ENCODE results near the gene FBXO9. TPM values are rescaled to one million over a fixed set of nuclear protein-coding genes. Genes with fewer than 3 reads are reported as not detected.

The FBXO9 gene
- total and polyA plus RNA-seq, 2 of the 8 experiments (the other 6 are each of a cell fraction or from before 2014, with no cell fraction given) = 41.3 to 50.9 TPM

DNA sequence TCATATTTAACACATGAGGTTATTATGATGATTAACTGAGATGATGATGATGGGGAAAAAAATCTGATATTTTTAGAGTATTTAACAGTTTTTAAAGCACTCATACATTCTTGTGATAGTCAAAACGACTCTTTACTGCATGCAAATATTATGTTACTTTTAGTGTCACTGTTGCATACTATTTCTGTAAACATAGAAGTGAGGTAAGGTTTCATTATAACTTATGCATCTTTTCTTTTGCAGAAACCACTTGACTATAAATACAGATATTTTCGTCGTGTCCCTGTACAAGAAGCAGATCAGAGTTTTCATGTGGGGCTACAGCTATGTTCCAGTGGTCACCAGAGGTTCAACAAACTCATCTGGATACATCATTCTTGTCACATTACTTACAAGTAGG, 30.1 kb downstream of the FBXO9 start:
- H4K5ac ChIP-seq (ENCODE audit: insufficient read length, low read depth, low read length) = no peak overlapping the region
- no peak overlapping the region for H2BK15ac ChIP-seq (ENCODE audit: low read length)
- H2BK5ac ChIP-seq (ENCODE audit: low read depth, low read length) = no peak overlapping the region
- H3K23ac ChIP-seq (ENCODE audit: insufficient read length) = no peak overlapping the region
- no peak overlapping the region for H4K91ac ChIP-seq (replicated peaks; ENCODE audit: insufficient read length, low read length)
- WGBS, 2 experiments (ENCODE audit: extremely low coverage in 1 of 2, insufficient coverage in 1 of 2, insufficient read length in 1 of 2, insufficient replicate concordance in 2 of 2, low coverage in 1 of 2, low lambda C conversion rate in 2 of 2, missing lambda C conversion rate in 1 of 2) = 94% methylated on average over 3 of the region's 3 CpGs; no CpG with 5 or more reads in 1 of the 2 experiments
- no peak for TF ChIP-seq KDM4A (IDR thresholded peaks at IDR 0.05; ENCODE audit: low read depth, low read length, severe bottlenecking)
- TF ChIP-seq SP4 (IDR thresholded peaks at IDR 0.05; ENCODE audit: low read length) = no peak
- no peak for TF ChIP-seq SIX5 (IDR thresholded peaks at IDR 0.05; ENCODE audit: low read depth, low read length)
- TF ChIP-seq, protein P1, sequence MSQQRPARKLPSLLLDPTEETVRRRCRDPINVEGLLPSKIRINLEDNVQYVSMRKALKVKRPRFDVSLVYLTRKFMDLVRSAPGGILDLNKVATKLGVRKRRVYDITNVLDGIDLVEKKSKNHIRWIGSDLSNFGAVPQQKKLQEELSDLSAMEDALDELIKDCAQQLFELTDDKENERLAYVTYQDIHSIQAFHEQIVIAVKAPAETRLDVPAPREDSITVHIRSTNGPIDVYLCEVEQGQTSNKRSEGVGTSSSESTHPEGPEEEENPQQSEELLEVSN (IDR thresholded peaks at IDR 0.05) = no peak
- no peak for TF ChIP-seq KDM5A (IDR thresholded peaks at IDR 0.05; ENCODE audit: low read length)
- no peak for TF ChIP-seq HDAC2 (IDR thresholded peaks at IDR 0.05; ENCODE audit: borderline replicate concordance in 1 of 2, low read depth in 2 of 2, low read length in 2 of 2)
- no peak for TF ChIP-seq SIRT6 (IDR thresholded peaks at IDR 0.05; ENCODE audit: low read length)
- peaks cover 2 to 62% (median 22%) of the 10 kb centered on the region in 4 experiments for H3K36me3 ChIP-seq (ENCODE audit: control insufficient read depth in 2 of 4, insufficient read depth in 4 of 4, low read length in 3 of 4)
- no peaks in the 10 kb centered on the region for H3K4me1 ChIP-seq (replicated peaks in 1 of 4; ENCODE audit: control insufficient read depth in 3 of 4, insufficient read depth in 4 of 4, low read length in 3 of 4)
- no peak overlapping the region for H3K56ac ChIP-seq (replicated peaks; ENCODE audit: insufficient read length, low read depth, low read length)
- no peak overlapping the region for H4K8ac ChIP-seq (ENCODE audit: extremely low read depth, insufficient read depth, low read length)
- H3K4me2 ChIP-seq (ENCODE audit: insufficient read depth in 1 of 2, low read depth in 2 of 2, low read length in 2 of 2) = no peak overlapping the region
- no peak overlapping the region for H2BK120ac ChIP-seq (replicated peaks; ENCODE audit: low read depth, low read length)
- DNase-seq (ENCODE audit: low read depth in 1 of 2, low spot score in 2 of 2) (no peak), FAIRE-seq (no peak)
- no peaks in the 10 kb centered on the region for H3K79me2 ChIP-seq (ENCODE audit: control insufficient read depth in 1 of 2, insufficient read depth in 2 of 2, low read length in 2 of 2)
- H2BK12ac ChIP-seq (ENCODE audit: low read depth, low read length) = no peak overlapping the region
- ChIA-PET CTCF (ENCODE audit: partially characterized antibody) (no interaction called here), POLR2A (ENCODE audit: partially characterized antibody) (no interaction called here)
- H4K20me1 ChIP-seq (replicated peaks in 1 of 2; ENCODE audit: control insufficient read depth in 1 of 2, insufficient read depth in 2 of 2, low read length in 2 of 2) = no peaks in the 10 kb centered on the region
- H3K79me1 ChIP-seq (ENCODE audit: low read depth, low read length) = no peaks in the 10 kb centered on the region
- H3K23me2 ChIP-seq (ENCODE audit: low read depth, low read length) = no peaks in the 10 kb centered on the region
- H3K4me3 ChIP-seq (ENCODE audit: extremely low read depth in 1 of 4, insufficient read depth in 2 of 4, low read depth in 3 of 4, low read length in 4 of 4) = no peak overlapping the region
- H3K4ac ChIP-seq (replicated peaks; ENCODE audit: insufficient read length, low read depth, low read length) = no peak overlapping the region
- no peaks in the 10 kb centered on the region for H3K27me3 ChIP-seq (replicated peaks in 1 of 4; ENCODE audit: control insufficient read depth in 3 of 4, extremely low read depth in 1 of 4, insufficient read depth in 3 of 4, low read length in 3 of 4)
- H2BK20ac ChIP-seq (ENCODE audit: low read length) = no peak overlapping the region
- H3K18ac ChIP-seq (ENCODE audit: extremely low read depth, low read length) = no peak overlapping the region
- H3K14ac ChIP-seq (ENCODE audit: insufficient read length) = no peak overlapping the region
- no peaks in the 10 kb centered on the region for H3K9me3 ChIP-seq (ENCODE audit: insufficient read depth in 2 of 2, low read depth in 1 of 2, low read length in 1 of 2)
- H3K9ac ChIP-seq (replicated peaks in 1 of 4; ENCODE audit: extremely low read depth in 1 of 4, low read depth in 3 of 4, low read length in 3 of 4) = no peak overlapping the region
- no peak overlapping the region for H3K27ac ChIP-seq (ENCODE audit: low read depth, low read length)
- H2AFZ ChIP-seq (ENCODE audit: low read length) = no peak overlapping the region
- no peak overlapping the region for H2AK5ac ChIP-seq (ENCODE audit: low read depth, low read length)
